HG02642 (cell line): Measurements from ENCODE around the gene DAGLA.

Experiments
- ATAC-seq: cut with Tn5 transposase; IDR thresholded peaks from one replicate; pipeline ENCODE4 v1.9.1; 2021; ENCODE audit warnings: mild to moderate bottlenecking; ENCODE audit not compliant: unreplicated experiment, poor library complexity

DAGLA gene

DNA sequence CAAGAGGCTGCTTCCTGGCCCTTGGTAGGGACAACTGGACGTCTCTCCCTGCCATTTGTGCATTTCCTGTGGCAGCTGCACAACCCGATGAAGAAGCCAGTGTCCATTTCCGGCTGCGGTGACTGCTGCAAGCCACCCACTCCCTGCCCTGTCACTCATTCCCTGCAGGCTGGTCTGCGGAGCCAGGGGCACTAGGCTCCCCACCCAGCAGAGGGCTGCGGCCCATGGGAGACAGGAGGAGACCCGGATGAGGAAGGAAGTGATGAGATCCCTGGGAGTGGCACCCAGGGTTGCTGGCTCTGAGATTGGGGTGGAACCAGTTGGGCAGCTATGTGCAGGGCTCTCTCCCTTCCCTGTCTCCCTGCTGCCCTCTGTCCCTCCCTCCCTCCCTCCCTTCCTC, 62.2 kb downstream of the DAGLA start:
- ATAC-seq = no peak

DNA sequence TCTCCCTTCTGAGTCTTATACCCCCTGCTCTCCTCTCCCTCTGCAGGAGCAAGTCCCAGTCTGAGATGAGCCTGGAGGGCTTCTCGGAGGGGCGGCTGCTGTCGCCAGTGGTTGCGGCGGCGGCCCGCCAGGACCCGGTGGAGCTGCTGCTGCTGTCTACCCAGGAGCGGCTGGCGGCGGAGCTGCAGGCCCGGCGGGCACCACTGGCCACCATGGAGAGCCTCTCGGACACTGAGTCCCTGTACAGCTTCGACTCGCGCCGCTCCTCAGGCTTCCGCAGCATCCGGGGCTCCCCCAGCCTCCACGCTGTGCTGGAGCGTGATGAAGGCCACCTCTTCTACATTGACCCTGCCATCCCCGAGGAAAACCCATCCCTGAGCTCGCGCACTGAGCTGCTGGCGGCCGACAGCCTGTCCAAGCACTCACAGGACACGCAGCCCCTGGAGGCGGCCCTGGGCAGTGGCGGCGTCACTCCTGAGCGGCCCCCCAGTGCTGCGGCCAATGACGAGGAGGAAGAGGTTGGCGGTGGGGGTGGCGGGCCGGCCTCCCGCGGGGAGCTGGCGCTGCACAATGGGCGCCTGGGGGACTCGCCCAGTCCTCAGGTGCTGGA, 63.4 kb downstream of the DAGLA start:
- ATAC-seq = no peak

DNA sequence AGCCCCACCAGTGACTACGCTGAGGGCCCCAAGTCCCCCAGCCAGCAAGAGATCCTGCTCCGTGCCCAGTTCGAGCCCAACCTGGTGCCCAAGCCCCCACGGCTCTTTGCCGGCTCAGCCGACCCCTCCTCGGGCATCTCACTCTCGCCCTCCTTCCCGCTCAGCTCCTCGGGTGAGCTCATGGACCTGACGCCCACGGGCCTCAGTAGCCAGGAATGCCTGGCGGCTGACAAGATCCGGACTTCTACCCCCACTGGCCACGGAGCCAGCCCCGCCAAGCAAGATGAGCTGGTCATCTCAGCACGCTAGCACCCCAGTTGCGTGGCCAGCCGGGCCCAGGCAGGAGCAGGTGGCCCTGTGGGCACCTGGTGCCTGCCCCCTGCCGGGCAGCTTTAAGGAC, 64.0 kb downstream of the DAGLA start:
- no peak for ATAC-seq

DNA sequence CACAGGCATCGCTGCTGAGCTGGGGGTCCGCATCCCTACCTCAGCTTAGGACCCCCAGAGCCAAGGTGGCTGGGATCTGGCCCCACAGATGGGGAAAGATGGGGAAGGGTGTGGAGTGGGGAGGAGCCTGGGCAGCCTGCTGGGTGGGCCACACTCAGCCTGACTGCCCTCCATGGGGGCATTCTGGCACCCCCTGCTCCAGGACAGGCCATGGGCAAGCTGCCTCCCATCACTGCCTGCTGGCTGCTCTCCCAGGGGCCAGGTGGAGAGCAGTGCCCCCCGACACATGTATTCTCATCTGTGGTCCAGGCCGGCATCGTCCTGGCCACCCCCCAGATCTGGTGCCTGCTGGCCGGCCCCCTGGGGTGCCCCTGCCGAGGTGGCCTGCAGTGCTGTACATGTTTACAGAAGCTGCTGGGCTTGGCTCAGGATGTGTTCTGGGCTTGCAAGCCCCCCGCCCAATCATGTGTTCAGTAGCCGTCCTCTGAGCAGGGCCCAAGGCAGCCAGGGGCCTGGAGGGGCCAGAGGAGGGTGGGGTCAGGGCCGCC, 64.5 kb downstream of the DAGLA start:
- ATAC-seq = no peak

DNA sequence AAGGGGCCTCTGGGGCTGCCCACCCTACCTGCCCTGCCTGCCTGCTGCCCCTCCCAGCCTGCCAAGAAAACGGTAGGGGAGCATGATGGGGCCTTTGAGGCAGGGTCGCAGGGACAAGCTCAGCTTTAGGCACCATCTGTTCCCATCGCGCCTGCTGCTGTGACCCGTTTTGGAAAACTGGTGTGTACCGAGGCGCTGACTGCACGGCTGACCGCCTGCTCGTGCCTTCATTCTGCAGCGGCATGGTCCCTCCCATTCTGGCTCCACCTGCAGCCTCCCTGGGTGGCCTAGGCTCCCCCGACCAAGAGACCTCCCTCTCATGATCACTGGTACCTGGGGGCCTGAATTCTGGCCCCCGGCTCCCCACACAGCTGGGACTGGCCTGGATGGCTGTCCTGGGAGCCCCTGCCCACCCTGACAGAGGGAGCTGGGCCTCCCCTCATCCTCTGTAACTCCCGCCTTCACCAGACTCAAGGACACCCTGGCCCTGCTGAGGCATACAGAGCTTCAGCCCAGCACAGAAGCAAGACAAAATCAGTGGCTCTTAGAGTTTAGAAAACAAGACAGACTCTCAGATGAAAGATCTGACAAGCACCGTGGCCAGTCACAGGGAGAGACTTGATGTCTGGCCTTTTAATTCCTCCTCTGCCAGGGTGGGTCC, 65.7 kb downstream of the DAGLA start:
- ATAC-seq = no peak

DNA sequence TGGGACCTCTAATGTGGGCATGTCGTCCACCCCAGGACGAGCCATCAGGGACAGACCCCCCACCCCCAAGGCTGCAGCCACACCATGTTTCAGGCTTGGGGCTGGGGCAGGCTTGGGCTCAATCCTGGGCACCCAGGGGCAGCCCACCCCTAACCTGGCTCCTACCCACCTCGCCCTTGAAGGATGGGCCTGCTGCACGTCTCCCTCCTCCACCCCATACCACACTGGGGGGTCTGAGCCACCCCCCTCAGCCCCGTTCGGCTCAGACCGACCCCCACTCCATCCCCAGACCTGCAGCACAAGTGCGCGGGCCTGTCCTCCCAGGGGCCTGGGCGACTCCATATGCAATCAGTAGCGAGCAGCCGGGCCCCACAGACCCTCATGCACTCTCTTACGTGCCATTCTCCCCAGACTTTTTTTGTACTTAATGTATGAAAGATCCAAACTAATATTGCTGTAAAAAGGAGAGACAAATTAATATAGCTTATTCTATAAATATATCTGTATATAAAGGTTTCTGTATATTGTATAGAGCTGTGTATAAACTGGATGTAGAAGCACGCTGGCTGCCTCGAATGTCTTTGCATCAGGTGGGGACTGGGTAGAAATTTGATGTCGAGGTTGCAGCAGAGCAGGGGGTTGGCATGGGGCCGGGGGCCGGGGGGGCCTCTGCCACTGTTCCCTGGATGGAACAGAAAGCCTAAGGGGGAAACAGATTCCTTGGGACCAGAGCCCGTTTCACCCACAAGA, 66.4 kb downstream of the DAGLA start:
- ATAC-seq = no peak

DNA sequence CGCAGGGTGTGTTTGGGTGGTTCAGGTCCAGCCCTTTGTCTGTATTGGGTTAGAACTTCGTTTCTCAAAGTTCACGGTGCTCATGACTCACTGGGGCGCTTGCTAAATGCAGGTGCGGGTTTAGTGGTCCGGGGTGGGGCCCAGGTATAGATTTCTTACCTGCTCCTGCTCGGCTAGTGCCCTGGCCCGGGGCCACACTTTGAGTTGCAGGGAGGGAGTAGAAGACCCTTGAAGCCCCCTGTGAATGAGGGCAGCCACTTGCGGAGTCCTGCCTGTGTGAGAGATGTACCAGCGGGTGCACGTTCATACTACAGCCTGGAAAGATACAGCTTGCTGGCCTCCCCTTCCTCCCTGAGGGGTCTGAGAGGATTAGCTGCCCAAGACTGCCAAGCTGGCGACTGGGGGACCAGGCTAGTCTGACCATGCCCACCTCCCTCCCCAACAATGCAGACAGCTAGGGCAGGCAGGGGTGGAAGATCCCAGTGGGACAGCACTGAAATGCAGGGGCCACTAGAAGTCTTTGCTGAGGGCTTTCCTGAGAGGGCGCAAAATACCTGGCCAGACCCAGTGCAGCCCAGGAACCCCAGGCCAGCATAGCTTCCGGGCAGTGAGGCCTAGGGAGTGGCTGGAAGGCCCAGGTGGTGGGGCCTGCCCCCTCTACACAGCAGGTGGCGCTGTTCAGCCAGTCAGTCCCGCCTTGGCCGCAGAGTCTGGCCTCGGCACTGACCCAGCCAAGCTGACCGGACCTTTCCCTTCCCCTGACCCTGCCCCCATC, 67.2 kb downstream of the DAGLA start:
- peak; percentile 61 for ATAC-seq

DNA sequence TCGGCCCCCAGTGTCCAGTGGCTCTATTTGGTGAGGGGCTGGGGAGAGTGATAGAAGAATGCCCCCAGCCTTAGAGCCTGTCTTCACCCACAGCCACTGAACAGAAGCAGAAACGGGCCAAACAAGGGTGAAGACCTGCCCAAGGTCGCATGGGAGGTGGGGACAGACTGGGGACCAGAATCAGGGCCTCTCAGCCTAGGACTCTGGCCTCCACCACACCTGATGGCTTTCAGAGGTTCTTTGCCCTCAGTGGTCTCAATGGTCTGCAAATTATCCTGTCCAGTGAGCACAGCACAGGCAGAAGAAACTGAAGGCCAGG, 67.7 kb downstream of the DAGLA start:
- ATAC-seq = no peak

DNA sequence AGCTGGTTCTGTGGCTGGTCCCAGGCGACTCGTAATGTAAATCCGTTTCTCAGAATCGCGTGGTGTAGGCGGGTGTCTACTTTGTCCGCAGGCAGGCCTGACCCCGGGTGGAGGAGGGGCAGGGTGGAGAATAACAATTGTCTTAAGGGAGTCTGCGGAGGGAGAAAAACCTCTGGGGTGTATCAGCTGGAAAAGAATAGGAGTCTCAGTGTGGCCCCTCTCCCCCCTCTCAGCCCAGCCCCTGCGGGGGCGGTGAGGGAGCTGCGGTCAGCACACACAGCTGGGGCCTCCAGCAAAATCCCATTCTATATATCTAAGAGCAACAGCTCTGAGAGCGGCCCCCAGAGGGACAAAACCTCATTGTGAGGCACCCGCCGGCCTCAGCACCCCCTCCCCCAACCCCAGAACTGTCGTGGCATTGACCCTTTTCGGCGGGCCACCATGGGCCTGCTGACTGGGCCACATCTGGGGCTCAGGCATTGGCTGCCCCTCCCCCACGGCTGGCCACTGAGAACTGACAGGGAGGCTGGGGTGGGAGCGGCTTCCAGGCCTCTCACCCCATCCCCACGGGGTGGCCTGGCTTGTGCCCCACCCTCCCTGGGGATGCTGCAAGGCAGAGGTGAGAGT, 69.5 kb downstream of the DAGLA start:
- ATAC-seq = no peak

DNA sequence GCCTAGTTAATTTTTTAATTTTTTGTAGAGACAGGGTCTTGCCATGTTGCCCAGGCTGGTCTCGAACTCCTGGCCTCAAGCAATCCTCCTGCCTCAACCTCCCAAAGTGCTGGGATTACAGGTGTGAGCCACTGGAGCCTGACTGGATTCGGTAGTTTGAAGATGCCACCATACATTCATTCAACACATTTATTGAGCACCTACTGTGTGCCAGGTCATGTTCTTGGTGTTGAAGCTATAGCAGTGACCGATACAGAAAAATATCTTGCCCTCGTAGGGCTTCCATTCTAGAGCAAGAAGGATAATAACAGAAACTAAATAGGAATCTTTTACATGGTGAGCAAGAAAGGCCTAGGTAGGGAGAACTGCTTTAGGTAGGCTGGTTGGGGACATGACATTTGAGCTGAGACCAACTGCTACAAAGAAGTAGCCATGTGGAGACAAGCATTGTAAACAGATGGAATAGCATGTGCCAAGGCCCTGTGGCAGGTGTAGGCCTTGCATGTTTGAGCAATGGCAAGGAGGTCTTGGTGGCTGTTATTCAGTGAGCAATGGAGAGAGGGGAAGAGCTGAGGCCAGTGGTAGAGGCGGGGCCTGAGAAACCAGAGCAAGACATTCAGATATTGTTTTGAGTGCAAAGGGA, 70.6 kb downstream of the DAGLA start:
- no peak for ATAC-seq

DNA sequence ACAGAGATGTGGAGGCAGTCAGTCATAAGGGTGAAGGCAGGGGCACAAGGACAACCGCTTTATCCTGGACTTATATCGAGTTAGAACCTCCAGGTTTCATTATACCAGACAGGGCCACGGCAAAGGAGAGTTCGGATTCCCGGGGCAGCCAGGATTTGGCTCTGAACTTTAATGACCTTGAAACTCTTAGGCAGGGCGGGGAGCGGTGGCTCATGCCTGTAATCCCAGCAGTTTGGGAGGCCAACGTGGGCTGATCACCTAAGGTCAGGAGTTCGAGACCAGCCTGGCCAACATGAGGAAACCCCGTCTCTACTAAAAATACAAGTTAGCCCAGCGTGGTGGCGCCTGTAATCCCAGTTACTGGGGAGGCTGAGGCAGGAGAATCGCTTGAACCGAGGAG, 71.2 kb downstream of the DAGLA start:
- ATAC-seq = no peak

DNA sequence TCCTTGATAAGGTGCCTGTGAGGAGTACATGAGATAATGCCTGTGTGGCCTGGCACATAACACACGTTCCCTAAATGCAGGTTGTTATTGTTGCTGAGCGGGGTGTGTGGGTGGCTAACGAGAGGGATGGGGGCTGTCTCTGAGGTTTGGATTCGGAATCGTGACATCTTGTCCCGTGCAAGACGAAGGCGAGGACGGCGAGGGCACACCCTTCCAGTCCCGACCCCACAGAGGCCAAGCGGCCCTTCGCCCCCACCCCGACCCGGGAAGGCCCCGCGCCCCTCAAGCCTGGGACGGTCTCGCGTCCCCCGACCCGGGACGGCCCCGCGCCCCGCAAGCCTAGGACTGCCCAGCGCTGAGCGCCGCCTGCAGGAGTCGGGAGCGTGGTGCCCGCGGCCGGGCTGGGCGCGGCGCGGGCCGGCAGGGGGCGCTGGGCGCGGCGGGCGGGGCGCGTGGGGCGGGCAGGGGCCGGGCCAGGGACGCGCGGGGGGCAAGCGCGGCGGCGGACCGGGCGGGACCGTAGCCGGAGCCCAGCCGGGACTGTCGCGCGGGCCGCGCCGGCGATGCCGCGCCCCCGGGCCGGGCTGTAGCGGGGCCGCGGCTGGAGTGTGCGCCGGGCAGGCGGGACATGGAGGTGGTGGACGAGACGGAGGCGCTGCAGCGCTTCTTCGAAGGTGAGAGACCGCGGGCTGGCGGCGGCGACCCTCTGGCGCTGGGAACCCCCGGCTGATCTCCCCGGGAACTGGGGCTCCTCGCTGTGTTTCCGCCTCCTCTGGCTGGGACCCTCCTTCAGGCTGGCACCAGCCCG, 72.1 kb downstream of the DAGLA start, which contains the start of gene MYRF:
Gene MYRF, plus strand, starts transcription at position 520 of the 808 bp plus-strand sequence. Its CDS starts 109 bp downstream, at position 629.
- ATAC-seq = no peak

DNA sequence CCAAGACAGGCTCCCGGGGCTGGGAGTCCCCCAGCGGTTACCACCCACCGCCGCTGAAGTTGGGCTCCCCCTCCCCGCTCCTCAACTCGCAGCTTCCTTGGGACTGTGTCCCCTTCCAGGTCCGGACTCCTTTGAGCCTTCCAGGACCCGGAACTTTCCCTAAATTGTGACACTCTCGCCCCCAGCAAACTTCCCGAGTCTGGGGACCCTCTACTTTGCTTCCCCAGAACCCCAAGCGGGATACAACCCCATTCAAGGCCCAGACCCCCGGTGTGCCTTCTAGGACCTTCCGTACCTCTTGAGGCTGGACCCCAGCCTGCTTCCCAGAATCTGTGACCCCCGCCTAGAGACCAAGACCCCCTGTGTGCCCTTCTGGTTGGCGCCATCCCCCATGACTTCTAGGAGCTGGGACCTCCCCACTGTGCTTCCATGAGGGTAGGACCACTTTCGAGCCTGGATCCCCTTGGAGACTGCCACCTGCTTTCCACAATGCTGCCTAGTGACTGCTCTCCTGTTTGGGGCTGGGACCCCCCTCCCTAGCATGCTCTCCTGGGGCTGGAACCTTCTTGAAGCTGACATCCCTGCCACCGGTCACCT, 72.8 kb downstream of the DAGLA start:
- ATAC-seq = no peak

DNA sequence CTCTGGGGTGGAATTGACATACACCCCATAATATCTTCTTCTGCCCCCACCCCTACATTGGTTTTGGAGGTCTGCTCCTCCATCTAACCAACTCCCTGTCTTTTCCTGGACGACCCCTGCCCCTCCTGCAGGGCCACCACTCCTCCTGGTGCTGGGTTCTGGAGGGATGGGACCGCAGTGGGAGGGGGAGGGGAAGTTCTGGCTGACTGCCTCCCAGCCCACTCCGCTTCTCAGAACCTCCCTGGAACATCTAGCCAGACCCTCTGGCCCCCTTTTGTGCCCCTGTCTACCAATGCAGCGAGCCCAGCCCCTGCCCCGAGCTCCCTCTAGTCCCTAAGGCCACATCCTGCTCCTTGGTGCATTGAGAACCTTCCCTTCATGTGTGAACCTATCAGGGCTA, 73.5 kb downstream of the DAGLA start:
- ATAC-seq = no peak

DNA sequence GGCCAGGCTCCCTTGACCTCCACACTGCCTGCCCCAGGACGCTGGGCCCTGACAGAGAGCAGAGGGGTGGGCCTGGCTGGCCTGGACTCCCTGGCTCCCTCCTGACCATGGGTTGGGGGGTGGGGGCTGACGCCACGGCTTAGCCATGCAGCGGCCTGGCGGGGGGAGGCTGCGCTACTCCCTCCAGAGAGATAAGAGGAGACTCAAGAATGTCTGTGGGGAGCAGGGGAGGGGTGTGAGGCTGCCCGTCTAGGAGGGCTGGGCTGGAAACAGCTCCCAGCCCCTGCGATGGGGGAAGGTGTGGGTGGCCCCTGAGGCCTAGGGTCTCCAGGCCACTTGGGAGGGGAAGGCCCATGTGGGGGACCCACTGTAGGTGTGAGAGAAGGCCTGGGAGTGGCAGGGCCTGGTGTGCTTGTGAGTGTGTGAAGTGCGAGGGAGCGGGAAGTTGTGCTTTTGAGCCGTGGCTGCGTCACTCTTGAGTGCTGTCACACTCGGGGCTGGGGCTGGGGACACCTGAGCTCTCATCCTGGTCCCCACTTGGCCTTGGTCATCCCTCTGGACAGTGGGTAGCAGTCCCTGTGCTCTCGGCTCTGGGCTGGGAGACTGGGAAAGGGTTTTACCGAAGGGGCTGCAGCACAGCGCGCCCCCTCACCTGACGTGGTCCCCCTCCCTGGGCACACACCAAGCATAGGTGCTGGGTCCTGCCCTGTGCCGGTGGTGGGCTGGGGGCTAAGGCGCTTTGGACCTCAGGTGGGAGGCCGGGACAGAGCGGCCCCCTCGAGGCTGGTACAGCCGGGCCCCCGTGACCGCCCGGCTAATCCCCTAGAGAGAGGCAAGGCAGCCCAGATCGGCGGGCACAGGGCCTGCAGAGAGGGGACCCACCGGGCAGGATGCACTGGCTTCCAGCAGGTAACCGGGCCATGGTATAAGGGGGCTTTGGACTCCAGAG, 74.6 kb downstream of the DAGLA start:
- ATAC-seq = no peak

DNA sequence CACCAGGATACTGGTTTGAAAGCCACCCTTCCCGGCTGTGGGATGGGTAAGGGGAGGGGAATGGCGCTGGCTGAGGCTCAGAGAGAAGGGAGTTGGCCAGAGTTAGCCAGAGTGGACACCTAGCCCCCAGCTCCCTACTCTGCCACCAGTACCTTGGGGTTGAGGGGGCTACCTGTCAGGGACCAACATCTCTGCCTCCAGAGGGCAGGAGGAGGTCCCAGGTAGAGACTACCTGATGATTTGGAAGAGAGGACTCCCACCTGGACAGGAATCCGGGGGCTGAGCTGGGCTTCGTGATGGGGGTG, 75.9 kb downstream of the DAGLA start:
- ATAC-seq = no peak

DNA sequence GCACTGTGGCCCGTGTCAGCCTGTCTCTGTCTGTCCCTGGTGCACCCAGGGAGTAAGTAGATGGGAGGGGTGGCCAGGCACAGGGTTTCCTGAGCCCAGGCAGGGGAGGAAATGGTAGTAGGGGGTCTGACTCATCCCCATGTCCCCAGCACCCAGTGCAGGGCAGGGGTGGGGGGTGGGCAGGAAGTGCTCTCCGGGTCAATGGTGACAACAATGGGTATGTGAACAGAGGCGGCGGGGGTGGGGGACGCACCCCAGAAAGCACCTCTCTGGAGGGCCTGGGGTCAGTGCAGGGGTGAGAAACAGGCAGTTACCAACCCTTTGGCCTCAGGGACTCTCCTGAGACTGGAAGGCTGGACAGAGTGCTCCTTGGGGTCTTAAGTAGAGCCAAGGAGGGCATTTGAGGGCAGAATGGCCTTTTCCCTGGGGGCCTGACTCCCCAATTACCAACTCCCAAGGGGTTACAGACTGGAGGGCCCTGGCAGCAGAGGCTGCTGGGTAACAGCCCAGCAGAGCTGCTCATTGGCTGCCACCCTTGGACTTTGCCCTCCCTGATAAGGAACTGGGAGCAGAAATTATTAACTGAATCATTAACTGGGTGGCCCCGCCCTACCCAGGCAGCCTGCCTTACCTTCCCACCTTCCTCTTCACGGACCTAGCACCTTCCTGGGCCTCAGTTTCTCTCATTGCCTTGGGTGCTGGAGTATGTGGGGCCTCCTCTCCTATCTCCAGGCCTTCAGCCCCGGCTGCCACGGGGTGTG, 76.4 kb downstream of the DAGLA start:
- ATAC-seq = no peak
